Fibroblast of lung (primary cell): ENCODE results near the gene CDH12.

Experiments
- EZH2 ChIP-seq: IDR thresholded peaks from 2 replicates; pipeline ENCODE4 v1.5.1; 2012; ENCODE audit warnings: low read length, control low read depth, mild to moderate bottlenecking; ENCODE audit errors: missing control alignments
- TF ChIP-seq, protein P1 (sequence below), 2 donors: IDR thresholded peaks in 1 of 2; conservative IDR thresholded peaks in 1 of 2; 1 replicate in 1 of 2; 2 replicates in 1 of 2; pipeline ENCODE4 v1.5.1; 2011 to 2012; ENCODE audit warnings: low read length in 2 of 2, control low read depth in 1 of 2, inconsistent platforms in 1 of 2, low read depth in 1 of 2, mild to moderate bottlenecking in 1 of 2

DNA sequence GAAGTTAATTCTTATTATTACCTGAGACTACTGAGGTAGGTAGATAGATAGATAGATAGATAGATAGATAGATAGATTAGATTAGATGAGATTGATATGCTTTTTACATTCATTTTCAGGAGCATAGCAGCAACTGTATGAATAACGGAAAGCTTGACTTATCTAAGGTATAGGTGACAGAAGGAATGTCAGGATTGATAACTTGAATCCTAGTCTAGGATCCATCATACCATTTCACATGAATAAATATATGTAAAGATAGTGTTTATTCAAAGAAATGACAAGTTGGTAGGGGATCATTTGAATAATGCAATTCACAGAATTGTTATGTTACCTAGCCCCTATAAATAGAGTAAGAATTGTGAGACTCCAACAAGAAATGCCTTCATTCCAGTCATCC, 1008.2 kb downstream of the CDH12 start:
- TF ChIP-seq, protein P1, sequence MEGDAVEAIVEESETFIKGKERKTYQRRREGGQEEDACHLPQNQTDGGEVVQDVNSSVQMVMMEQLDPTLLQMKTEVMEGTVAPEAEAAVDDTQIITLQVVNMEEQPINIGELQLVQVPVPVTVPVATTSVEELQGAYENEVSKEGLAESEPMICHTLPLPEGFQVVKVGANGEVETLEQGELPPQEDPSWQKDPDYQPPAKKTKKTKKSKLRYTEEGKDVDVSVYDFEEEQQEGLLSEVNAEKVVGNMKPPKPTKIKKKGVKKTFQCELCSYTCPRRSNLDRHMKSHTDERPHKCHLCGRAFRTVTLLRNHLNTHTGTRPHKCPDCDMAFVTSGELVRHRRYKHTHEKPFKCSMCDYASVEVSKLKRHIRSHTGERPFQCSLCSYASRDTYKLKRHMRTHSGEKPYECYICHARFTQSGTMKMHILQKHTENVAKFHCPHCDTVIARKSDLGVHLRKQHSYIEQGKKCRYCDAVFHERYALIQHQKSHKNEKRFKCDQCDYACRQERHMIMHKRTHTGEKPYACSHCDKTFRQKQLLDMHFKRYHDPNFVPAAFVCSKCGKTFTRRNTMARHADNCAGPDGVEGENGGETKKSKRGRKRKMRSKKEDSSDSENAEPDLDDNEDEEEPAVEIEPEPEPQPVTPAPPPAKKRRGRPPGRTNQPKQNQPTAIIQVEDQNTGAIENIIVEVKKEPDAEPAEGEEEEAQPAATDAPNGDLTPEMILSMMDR (conservative IDR thresholded peaks at IDR 0.05 in 1 of 2, IDR thresholded peaks at IDR 0.05 in 1 of 2; ENCODE audit: low read depth in 1 of 2, low read length in 2 of 2): no peak
- no peak for TF ChIP-seq EZH2
